NCI-H1092 (cell line): Measurements from ENCODE around the gene ANKZF1.
"Not testable (repeated sequence)": the region's sequence is repeated elsewhere in the genome, so short reads cannot be mapped to it uniquely, and the experiment has no call there.

Experiments
- DNase-seq: peaks from one replicate; lab custom pipeline; 2025; lab: John Stamatoyannopoulos, UW

ANKZF1 gene

GRCh38 chr2:219254590-219255201 lies 25.1 kb downstream of the ANKZF1 start:
- no peak for DNase-seq

- not testable (repeated sequence) for DNase-seq
Measured at GRCh38 chr2:219258942-219259341, 29.3 kb downstream of the ANKZF1 start.

- no peak for DNase-seq
Measured at GRCh38 chr2:219261024-219261855, 31.6 kb downstream of the ANKZF1 start.

- no peak for DNase-seq
Measured at GRCh38 chr2:219266232-219266631, 36.6 kb downstream of the ANKZF1 start.

GRCh38 chr2:219266886-219267285 lies 37.3 kb downstream of the ANKZF1 start:
- no peak for DNase-seq

GRCh38 chr2:219268294-219268693 lies 38.7 kb downstream of the ANKZF1 start:
- no peak for DNase-seq

- DNase-seq = no peak
Measured at GRCh38 chr2:219269362-219270054, 39.9 kb downstream of the ANKZF1 start.

- no peak for DNase-seq
Measured at GRCh38 chr2:219270055-219270372, 40.4 kb downstream of the ANKZF1 start.

GRCh38 chr2:219271021-219271420 lies 41.4 kb downstream of the ANKZF1 start:
- no peak for DNase-seq

GRCh38 chr2:219272356-219272755 lies 42.8 kb downstream of the ANKZF1 start:
- no peak for DNase-seq

GRCh38 chr2:219272995-219273394 lies 43.4 kb downstream of the ANKZF1 start:
- DNase-seq = no peak

GRCh38 chr2:219273937-219274336 lies 44.3 kb downstream of the ANKZF1 start:
- no peak for DNase-seq

- no peak for DNase-seq
Measured at GRCh38 chr2:219274361-219274921, 44.8 kb downstream of the ANKZF1 start.

GRCh38 chr2:219277703-219278654 lies 48.4 kb downstream of the ANKZF1 start:
- DNase-seq = peak; percentile 25

GRCh38 chr2:219278655-219279150 lies 49.1 kb downstream of the ANKZF1 start:
- no peak for DNase-seq

- peak; percentile 87 for DNase-seq
Measured at GRCh38 chr2:219279151-219279915, 49.7 kb downstream of the ANKZF1 start, which contains the start of gene DNAJB2. DNAJB2 (plus strand) TSS chr2:219279366; CDS start chr2:219279834, 468 bp downstream.

GRCh38 chr2:219279916-219280516 lies 50.4 kb downstream of the ANKZF1 start:
- no peak for DNase-seq

- DNase-seq = no peak
Measured at GRCh38 chr2:219280651-219281050, 51.0 kb downstream of the ANKZF1 start.

GRCh38 chr2:219281588-219281987 lies 52.0 kb downstream of the ANKZF1 start:
- DNase-seq = no peak

- DNase-seq = no peak
Measured at GRCh38 chr2:219282375-219282774, 52.8 kb downstream of the ANKZF1 start.
